T-helper 1 cell treated with Interleukin-12 subunit alpha and Interleukin-12 subunit beta and Interleukin-4 antibody, amounts not matched to agents 30 μg/mL and 1 μg/mL, for 36 hours (primary cell): ENCODE results near the gene GRIA4.

Experiments
- H3K27ac Mint-ChIP-seq: one replicate; pipeline ENCODE4 v1.8.0; 2021; ENCODE audit warnings: mild to moderate bottlenecking, mixed read lengths
- H3K27me3 Mint-ChIP-seq: one replicate; pipeline ENCODE4 v1.8.0; 2021; ENCODE audit warnings: low read depth, mixed read lengths
- H3K36me3 Mint-ChIP-seq: one replicate; pipeline ENCODE4 v1.8.0; 2021; ENCODE audit warnings: low read depth, mixed read lengths
- H3K4me1 Mint-ChIP-seq: one replicate; pipeline ENCODE4 v1.8.0; 2021; ENCODE audit warnings: low read depth, mixed read lengths
- H3K4me3 Mint-ChIP-seq: one replicate; pipeline ENCODE4 v1.8.0; 2021; ENCODE audit warnings: mild to moderate bottlenecking, moderate library complexity, mixed read lengths
- H3K9me3 Mint-ChIP-seq: one replicate; pipeline ENCODE4 v1.8.0; 2021; ENCODE audit warnings: mixed read lengths

The GRIA4 gene

DNA sequence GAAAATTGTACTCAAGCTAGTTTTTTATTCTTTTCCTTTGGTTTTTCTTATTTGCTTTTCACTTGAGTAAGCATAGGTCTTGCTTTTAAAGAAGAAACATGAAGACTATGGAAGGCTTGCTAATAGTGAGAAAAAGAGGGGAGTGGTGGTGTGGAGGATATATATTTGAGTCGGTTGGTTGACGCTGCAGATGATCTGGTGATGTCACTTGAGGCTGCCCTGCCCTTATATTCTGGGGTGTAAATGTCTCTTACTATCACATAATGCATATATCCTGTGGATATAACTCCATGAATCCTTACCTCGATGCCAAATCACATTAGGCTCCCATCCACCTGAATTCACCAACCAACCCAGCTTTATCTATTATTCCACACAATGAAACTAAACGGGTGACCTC, 2.9 kb downstream of the GRIA4 start:
- Mint-ChIP-seq H3K4me3 (no peak overlapping the region), H3K36me3 (no peaks in the 10 kb centered on the region), H3K27me3 (peaks cover 52% of the 10 kb centered on the region), H3K27ac (no peak overlapping the region), H3K9me3 (no peaks in the 10 kb centered on the region), H3K4me1 (peaks cover 3% of the 10 kb centered on the region)

DNA sequence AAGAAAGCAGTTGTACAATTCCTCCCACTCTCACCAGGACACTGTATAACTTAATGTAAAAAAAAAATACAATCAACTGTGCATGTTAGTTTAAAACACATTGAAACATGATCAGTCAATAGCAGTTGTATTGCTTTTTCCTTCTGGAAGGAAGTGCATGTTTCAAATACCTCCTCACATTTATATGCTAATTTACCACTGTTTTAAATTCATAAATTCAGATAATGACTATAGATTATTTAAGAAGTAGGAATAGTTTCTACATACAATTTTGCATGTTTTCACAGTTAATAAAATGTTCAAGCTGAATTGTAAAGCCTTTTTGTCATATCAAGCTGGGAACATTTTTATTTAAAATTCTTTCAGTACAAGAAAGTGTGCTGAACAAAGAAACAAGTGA, 3.3 kb downstream of the GRIA4 start:
- H3K4me1 Mint-ChIP-seq: peaks cover 3% of the 10 kb centered on the region
- H3K36me3 Mint-ChIP-seq: no peaks in the 10 kb centered on the region
- H3K4me3 Mint-ChIP-seq: no peak overlapping the region
- H3K9me3 Mint-ChIP-seq: no peaks in the 10 kb centered on the region
- H3K27ac Mint-ChIP-seq: no peak overlapping the region
- peaks cover 50% of the 10 kb centered on the region for H3K27me3 Mint-ChIP-seq

DNA sequence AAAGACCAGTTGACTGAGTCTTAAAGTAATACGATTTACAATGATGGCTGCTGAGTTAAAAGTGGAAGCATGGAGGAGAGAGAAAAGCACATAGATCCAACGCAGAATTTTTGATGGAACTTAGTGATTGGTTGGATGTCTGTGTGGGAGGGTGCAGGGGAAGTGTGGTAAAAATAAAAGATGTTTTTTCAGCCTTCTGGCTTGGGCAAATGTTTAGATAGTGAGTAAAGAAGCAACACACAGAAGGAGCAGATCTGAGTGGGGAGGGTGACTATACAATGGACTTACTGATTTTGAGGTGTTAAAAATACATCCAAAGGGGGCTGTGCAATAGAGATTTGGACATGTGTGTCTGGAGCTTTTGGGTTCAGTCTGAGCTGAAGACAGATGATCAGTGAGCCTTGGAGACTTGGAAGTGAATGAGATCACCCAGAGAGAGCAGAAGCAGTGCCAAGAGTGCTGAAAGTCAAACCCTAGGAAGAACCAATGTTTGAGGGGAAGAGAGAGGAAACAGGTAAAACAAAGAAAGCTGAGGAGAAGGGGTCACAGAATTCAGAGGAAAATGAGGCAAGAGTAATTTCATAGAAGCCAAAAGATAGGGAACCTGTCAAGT, 8.6 kb downstream of the GRIA4 start:
- H3K4me1 Mint-ChIP-seq: no peaks in the 10 kb centered on the region
- no peaks in the 10 kb centered on the region for H3K36me3 Mint-ChIP-seq
- H3K9me3 Mint-ChIP-seq: no peaks in the 10 kb centered on the region
- no peak overlapping the region for H3K4me3 Mint-ChIP-seq
- H3K27me3 Mint-ChIP-seq: no peaks in the 10 kb centered on the region
- H3K27ac Mint-ChIP-seq: no peak overlapping the region

DNA sequence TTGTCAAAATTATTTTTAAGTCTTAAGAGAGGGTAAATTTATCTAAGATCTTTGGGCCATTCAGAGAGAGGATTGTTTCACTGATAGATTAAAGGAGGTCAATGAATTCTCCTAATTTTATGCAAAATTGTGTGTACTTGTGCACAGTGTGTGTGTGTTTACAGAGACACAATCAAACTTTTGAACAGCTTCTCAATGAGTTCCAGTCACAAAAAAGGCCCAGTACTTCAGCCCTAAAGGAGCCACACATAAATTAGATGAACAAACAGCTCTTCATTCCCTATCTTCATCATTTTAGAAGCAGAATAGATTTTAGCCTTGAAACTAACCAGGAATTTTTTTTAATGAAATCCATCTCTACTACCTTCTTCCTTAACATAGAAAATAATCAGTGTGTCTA, 9.7 kb downstream of the GRIA4 start:
- H3K36me3 Mint-ChIP-seq: no peaks in the 10 kb centered on the region
- H3K4me3 Mint-ChIP-seq: no peak overlapping the region
- H3K4me1 Mint-ChIP-seq: no peaks in the 10 kb centered on the region
- H3K27ac Mint-ChIP-seq: no peak overlapping the region
- no peaks in the 10 kb centered on the region for H3K27me3 Mint-ChIP-seq
- H3K9me3 Mint-ChIP-seq: no peaks in the 10 kb centered on the region

DNA sequence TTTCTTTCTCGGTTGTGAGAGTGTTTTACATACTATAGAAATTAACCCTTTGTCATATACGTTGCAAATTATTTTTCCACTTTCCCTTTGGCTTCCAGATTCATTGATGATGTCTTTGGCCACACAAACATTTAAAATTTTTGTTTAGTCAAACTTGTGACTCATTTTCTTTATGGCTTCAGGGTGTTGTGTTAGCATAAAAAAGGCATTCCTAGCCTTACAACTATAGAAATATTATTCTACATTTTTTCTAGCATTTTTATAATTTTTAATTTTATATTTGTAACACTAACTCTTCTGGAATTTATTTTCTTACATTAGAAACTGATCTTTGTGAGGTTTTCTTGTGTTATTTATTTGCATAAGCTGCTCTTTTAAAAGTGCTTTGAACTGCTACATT, 12.1 kb downstream of the GRIA4 start:
- Mint-ChIP-seq H3K4me3 (no peak overlapping the region), H3K4me1 (no peaks in the 10 kb centered on the region), H3K27me3 (no peaks in the 10 kb centered on the region), H3K36me3 (no peaks in the 10 kb centered on the region), H3K9me3 (no peaks in the 10 kb centered on the region), H3K27ac (no peak overlapping the region)

DNA sequence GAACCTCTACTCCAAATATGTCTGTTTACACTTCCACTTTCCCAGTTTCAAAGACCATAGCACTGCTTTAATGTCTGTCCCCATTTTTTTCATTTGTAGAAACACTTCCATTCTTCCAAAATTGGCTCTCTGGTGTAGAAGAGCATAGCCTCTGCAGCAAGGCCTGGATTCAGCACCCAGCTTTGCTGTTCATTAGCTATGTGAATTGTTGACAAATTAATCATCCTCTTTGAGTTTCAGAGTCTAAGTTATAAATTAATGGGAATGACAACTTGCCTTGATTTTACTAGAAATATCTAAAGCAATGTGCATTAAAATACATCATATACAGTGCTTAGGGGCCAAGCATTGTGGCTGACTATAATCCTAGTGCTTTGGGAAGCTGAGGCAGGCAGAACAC, 22.4 kb downstream of the GRIA4 start:
- no peak overlapping the region for H3K27ac Mint-ChIP-seq
- no peak overlapping the region for H3K4me3 Mint-ChIP-seq
- H3K9me3 Mint-ChIP-seq: no peaks in the 10 kb centered on the region
- no peaks in the 10 kb centered on the region for H3K4me1 Mint-ChIP-seq
- no peaks in the 10 kb centered on the region for H3K27me3 Mint-ChIP-seq
- H3K36me3 Mint-ChIP-seq: no peaks in the 10 kb centered on the region

DNA sequence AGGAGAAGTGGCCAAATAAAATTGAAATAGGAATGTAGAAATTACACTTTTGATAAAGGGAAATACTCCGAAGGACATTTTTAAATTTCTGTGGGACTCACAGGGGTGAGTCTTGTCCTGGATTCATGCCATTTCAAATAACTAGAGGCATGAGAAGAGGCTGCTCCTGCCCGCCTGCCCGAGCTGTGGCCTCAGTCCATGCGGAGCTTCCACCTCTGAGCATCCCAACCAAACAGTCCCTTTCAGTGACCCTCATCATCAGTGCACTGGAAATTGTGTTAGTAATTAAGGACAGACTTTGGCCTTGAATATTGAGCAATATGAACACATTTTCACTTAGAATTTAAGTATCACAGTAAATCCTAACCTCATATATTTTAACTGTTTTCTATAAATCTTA, 25.6 kb downstream of the GRIA4 start:
- Mint-ChIP-seq H3K36me3 (no peaks in the 10 kb centered on the region), H3K9me3 (no peaks in the 10 kb centered on the region), H3K4me3 (no peak overlapping the region), H3K27me3 (no peaks in the 10 kb centered on the region), H3K4me1 (no peaks in the 10 kb centered on the region), H3K27ac (no peak overlapping the region)

DNA sequence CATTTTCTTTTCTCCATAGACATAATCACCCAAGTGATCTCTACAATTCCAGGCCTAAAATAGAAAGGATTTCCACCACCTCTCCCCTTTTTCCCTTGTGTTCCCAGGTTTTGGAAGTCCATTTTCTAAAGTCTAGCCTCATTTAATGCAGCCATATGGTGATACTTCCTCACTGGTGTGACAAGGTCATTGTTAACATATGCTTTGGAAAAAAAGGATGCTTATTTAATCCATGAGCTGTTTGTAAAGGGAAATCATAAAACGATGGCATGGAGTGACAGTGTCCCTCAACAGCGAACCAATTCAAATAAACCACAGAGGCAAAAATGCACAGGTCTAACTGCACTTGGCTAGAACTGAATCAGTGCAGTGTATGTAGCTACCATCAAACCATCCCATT, 26.6 kb downstream of the GRIA4 start:
- H3K27me3 Mint-ChIP-seq: no peaks in the 10 kb centered on the region
- no peaks in the 10 kb centered on the region for H3K4me1 Mint-ChIP-seq
- H3K36me3 Mint-ChIP-seq: no peaks in the 10 kb centered on the region
- H3K27ac Mint-ChIP-seq: no peak overlapping the region
- no peaks in the 10 kb centered on the region for H3K9me3 Mint-ChIP-seq
- H3K4me3 Mint-ChIP-seq: no peak overlapping the region

DNA sequence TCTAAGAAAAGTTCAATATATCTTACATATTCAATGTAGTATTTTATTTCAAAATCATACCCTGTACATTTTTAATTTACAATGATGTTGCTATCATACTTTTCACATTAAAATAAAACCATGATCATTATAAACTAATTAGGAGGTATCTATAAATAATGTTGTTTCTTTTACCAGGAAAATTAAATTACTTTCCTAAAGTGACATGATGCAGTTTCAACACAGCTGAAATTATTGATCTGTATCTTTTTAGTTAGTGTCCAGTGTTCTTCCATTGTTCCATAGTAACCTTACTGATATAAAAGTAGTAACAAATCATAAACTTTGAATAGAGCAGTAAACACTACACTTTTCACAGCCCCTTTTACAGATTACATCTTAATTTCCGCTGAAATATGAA, 29.7 kb downstream of the GRIA4 start:
- Mint-ChIP-seq H3K4me1 (no peaks in the 10 kb centered on the region), H3K27me3 (no peaks in the 10 kb centered on the region), H3K9me3 (no peaks in the 10 kb centered on the region), H3K4me3 (no peak overlapping the region), H3K36me3 (no peaks in the 10 kb centered on the region), H3K27ac (no peak overlapping the region)

DNA sequence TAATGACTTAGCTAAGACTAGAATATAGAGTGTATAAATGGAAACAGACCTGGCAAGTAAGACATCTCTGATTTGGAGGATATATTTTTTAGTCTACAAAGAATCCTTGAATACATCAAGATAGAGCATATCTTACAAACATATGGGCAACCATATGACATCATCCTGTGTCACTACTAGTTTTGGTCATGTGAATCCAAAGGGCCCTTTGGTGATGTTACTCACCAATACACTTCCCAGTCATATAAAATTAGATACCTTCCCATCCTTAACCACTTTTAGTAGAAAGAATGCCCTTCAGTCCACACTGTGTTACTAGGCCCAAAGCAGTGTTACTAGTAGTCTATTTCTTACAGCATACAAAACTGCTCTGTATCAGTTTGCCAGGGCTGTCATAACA, 31.6 kb downstream of the GRIA4 start:
- no peaks in the 10 kb centered on the region for H3K27me3 Mint-ChIP-seq
- H3K36me3 Mint-ChIP-seq: no peaks in the 10 kb centered on the region
- H3K4me1 Mint-ChIP-seq: no peaks in the 10 kb centered on the region
- no peak overlapping the region for H3K4me3 Mint-ChIP-seq
- H3K9me3 Mint-ChIP-seq: no peaks in the 10 kb centered on the region
- no peak overlapping the region for H3K27ac Mint-ChIP-seq

DNA sequence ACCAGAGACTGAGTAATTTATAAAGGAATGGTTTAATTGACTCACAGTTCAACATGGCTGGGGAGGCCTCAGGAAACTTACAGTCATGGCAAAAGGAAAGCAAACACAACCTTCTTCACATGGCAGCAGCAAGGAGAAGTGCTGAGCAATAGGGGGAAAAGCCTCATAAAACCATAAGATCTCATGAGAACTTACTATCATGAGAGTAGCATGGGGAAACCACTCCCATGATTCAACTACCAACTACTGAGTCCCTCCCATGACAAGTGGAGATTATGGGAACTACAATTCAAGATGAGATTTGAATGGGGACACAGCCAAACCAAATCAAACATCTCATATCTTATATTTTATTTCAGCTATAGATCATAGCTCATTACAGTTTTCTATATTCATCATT, 33.0 kb downstream of the GRIA4 start:
- H3K27ac Mint-ChIP-seq: no peak overlapping the region
- H3K36me3 Mint-ChIP-seq: no peaks in the 10 kb centered on the region
- H3K9me3 Mint-ChIP-seq: no peaks in the 10 kb centered on the region
- no peak overlapping the region for H3K4me3 Mint-ChIP-seq
- H3K27me3 Mint-ChIP-seq: no peaks in the 10 kb centered on the region
- H3K4me1 Mint-ChIP-seq: no peaks in the 10 kb centered on the region

DNA sequence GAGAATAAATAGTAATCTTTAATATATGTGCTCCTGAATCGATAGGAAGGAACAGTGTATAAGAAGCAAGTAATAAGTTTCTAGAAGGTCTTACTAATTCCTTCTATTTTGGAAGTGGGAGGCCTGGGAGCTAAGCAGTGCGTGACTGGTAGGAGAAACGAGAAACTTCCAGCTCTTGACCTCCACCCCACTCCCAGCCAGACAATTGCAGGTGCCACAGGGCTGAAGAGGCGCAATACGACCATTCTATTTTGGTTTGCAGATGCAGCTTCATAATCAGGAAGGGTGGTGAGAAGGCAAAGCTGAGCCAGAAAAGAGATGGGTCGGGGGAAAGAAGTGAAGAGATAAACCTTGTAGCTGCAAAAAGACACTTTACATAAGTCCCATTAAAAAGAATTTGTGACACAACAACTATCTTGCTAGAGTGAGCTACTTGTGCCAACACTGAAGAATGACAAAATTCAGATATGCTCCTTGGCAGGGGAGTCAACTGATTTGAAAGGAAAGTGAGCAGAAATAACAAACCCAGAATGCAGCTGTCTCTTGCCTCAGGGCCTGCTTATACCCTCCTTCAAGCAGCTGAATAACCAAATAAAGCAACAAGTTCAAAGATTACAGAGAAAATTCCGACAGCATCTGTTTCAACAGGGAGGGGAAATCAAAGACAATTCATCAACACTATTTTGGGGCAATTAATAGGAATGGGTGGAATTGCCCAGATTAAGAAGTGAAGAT, 35.1 kb downstream of the GRIA4 start:
- Mint-ChIP-seq H3K4me3 (no peak overlapping the region), H3K27me3 (no peaks in the 10 kb centered on the region), H3K9me3 (no peaks in the 10 kb centered on the region), H3K27ac (no peak overlapping the region), H3K4me1 (no peaks in the 10 kb centered on the region), H3K36me3 (no peaks in the 10 kb centered on the region)

DNA sequence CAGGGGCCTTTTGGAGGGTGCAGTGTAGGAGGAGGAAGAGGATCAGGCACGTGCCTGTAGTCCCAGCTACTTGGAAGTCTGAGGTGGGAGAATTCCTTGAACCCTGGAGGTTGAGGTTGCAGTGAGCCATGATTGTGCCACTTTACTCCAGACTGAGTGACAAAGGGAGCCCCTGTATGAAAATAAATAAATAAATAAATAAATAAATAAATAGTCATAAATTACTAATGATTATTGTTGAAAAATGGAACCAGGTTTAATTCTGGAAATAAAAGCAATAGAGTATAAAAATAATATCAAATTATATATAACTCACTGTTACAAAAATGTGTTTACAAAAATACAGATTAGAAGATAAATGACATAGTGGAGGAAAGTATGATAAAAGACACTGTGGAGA, 37.9 kb downstream of the GRIA4 start:
- H3K4me3 Mint-ChIP-seq: no peak overlapping the region
- no peak overlapping the region for H3K27ac Mint-ChIP-seq
- H3K36me3 Mint-ChIP-seq: no peaks in the 10 kb centered on the region
- no peaks in the 10 kb centered on the region for H3K4me1 Mint-ChIP-seq
- no peaks in the 10 kb centered on the region for H3K9me3 Mint-ChIP-seq
- no peaks in the 10 kb centered on the region for H3K27me3 Mint-ChIP-seq

DNA sequence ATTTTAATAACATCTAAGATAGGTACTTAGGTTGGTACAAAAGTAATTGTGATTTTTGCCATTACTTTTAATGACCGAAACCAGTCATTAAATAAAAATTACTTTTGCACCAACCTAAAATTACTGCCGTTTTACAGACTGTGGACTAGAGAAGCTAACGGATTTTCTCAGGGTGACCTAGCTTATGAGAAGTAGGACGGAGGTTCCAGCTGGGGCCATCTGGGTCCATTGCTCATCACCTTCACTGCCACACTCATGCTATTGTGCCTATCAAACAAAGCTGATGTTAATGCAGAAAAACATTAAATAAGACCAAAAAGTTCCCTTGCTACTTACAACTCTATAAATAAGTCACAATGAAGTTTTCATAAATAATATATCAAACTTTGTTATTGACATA, 38.9 kb downstream of the GRIA4 start:
- Mint-ChIP-seq H3K36me3 (no peaks in the 10 kb centered on the region), H3K4me3 (no peak overlapping the region), H3K4me1 (no peaks in the 10 kb centered on the region), H3K9me3 (no peaks in the 10 kb centered on the region), H3K27ac (no peak overlapping the region), H3K27me3 (no peaks in the 10 kb centered on the region)

DNA sequence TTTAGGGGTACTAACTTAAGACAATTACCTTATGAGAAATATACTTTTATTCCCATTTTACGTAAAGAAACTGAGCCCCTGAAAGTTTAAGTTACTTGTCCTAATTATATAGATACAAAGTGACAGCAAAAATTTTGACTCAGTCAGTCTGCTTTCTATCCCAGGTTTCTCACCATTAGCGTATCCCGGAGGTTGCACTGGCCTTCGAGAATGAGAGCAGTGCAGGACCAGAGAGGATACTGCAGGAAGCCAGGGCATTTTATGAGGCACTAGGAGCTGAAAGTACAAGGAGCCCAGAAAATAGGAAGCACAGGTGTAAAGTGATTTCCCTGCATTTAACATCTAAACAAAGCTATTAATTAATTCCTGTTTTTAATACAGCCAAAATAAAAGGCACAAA, 55.4 kb downstream of the GRIA4 start:
- no peaks in the 10 kb centered on the region for H3K4me1 Mint-ChIP-seq
- H3K4me3 Mint-ChIP-seq: no peak overlapping the region
- no peaks in the 10 kb centered on the region for H3K36me3 Mint-ChIP-seq

DNA sequence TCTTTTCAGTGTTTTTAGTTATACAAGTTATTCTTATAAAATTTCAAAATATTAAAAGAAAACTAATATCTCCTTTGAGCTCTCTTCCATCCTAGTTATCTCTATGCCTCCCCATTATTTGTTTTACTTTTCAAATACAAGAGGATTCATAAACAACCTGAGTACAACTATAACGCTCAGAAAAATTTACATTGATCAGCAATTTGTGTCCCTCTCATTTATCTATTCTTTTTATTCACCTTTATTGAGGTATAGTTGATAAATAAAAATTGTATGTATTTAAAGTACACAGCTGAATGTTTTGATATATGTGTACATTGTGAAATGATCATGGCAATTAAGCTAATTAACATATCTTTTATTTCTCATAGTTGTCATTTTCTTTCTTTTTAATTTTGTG, 57.6 kb downstream of the GRIA4 start:
- Mint-ChIP-seq H3K27me3 (no peaks in the 10 kb centered on the region), H3K27ac (no peak overlapping the region), H3K36me3 (no peaks in the 10 kb centered on the region), H3K4me3 (no peak overlapping the region), H3K4me1 (no peaks in the 10 kb centered on the region), H3K9me3 (no peaks in the 10 kb centered on the region)

More for the DNA sequence above, 55.4 kb downstream of the GRIA4 start:
- no peaks in the 10 kb centered on the region for H3K27me3 Mint-ChIP-seq
- no peaks in the 10 kb centered on the region for H3K9me3 Mint-ChIP-seq
- H3K27ac Mint-ChIP-seq: no peak overlapping the region
